Kidney epithelial cell (primary cell): ENCODE measurements around the gene SEMA5A. TPM values are rescaled to one million over a fixed set of nuclear protein-coding genes. Genes with fewer than 3 reads are reported as not detected.

Experiments
- DNase-seq: peaks from one replicate; pipeline ENCODE4 v3.0.0-alpha.2; 2010; ENCODE audit warnings: low read depth
- H3K27me3 ChIP-seq: 2 replicates; pipeline ENCODE4 v1.6.0; 2011; ENCODE audit warnings: low read length; ENCODE audit not compliant: control insufficient read depth, insufficient read depth
- H3K36me3 ChIP-seq: 2 replicates; pipeline ENCODE4 v1.5.1; 2011; ENCODE audit warnings: low read length; ENCODE audit not compliant: control insufficient read depth, insufficient read depth
- H3K4me3 ChIP-seq: 2 replicates; pipeline ENCODE4 v1.5.1; 2011; ENCODE audit warnings: low read depth, mild to moderate bottlenecking, control low read depth, low read length
- CTCF ChIP-seq: IDR thresholded peaks from 2 replicates; pipeline ENCODE4 v1.5.1; 2011; ENCODE audit warnings: mild to moderate bottlenecking, moderate library complexity, low read length, control low read depth, inconsistent platforms; ENCODE audit not compliant: insufficient read depth, poor library complexity, severe bottlenecking
- total RNA-seq: library from RNA; depleted of rRNA; stranded (reverse); fragments of >200 nt; gene quantifications from 2 replicates; pipeline ENCODE4 v1.2.3, GENCODE V29; 2015

Gene SEMA5A
- total RNA-seq, 1 donor from 2014 or later = 4.7 TPM

GRCh38 chr5:9046756-9047481, 499.0 kb downstream of the SEMA5A start:
- Histone ChIP-seq H3K27me3 (no peaks in the 10 kb centered on the region), H3K36me3 (no peaks in the 10 kb centered on the region), H3K4me3 (no peak overlapping the region)
- TF ChIP-seq CTCF = no peak
- DNase-seq = peak; percentile 91

- no peaks in the 10 kb centered on the region for H3K27me3 ChIP-seq
- no peak for DNase-seq
- no peak for TF ChIP-seq CTCF
Observed at GRCh38 chr5:9045946-9046345, 499.9 kb downstream of the SEMA5A start.

GRCh38 chr5:9042241-9042640, 503.6 kb downstream of the SEMA5A start:
- Histone ChIP-seq H3K4me3 (no peak overlapping the region), H3K27me3 (no peaks in the 10 kb centered on the region), H3K36me3 (no peaks in the 10 kb centered on the region)
- DNase-seq = no peak
- TF ChIP-seq CTCF = no peak

More at GRCh38 chr5:9045946-9046345, 499.9 kb downstream of the SEMA5A start:
- Histone ChIP-seq H3K36me3 (no peaks in the 10 kb centered on the region), H3K4me3 (no peak overlapping the region)

- DNase-seq = no peak
- no peak for TF ChIP-seq CTCF
- no peaks in the 10 kb centered on the region for H3K36me3 ChIP-seq
- no peak overlapping the region for H3K4me3 ChIP-seq
- H3K27me3 ChIP-seq = no peaks in the 10 kb centered on the region
Observed at GRCh38 chr5:9040475-9040874, 505.4 kb downstream of the SEMA5A start.

- Histone ChIP-seq H3K36me3 (no peaks in the 10 kb centered on the region), H3K4me3 (no peak overlapping the region), H3K27me3 (no peaks in the 10 kb centered on the region)
- TF ChIP-seq CTCF = no peak
- DNase-seq = no peak
Observed at GRCh38 chr5:9037048-9037447, 508.8 kb downstream of the SEMA5A start.

- Histone ChIP-seq H3K4me3 (no peak overlapping the region), H3K36me3 (no peaks in the 10 kb centered on the region), H3K27me3 (no peaks in the 10 kb centered on the region)
- no peak for DNase-seq
- TF ChIP-seq CTCF = no peak
Observed at GRCh38 chr5:9035346-9035745, 510.5 kb downstream of the SEMA5A start.
